Activated CD4-positive, alpha-beta memory T cell treated with anti-CD3 and anti-CD28 coated beads for 36 hours (primary cell): Measurements from ENCODE around the gene CD274. TPM values are rescaled to one million over a fixed set of nuclear protein-coding genes. Genes with fewer than 3 reads are reported as not detected.
"Not testable (repeated sequence)": the region's sequence is repeated elsewhere in the genome, so short reads cannot be mapped to it uniquely, and the experiment has no call there.

Experiments used
- CTCF ChIA-PET: fragments of 350-600 bp; sonication (Branson Sonifier 250); formaldehyde crosslinking; loops from one replicate; lab custom pipeline; 2021; ENCODE audit warnings: antibody characterized with exemption, inconsistent platforms; lab: Charles Lee
- POLR2A ChIA-PET: fragments of 350-600 bp; sonication (Branson Sonifier 250); formaldehyde crosslinking; loops from one replicate; lab custom pipeline; 2021; ENCODE audit warnings: antibody characterized with exemption; lab: Charles Lee
- DNase-seq: peaks from one replicate; pipeline ENCODE4 v3.0.0-alpha.2; 2020
- H3K27ac Mint-ChIP-seq: one replicate; pipeline ENCODE4 v1.8.0; 2021; ENCODE audit warnings: mixed read lengths
- H3K27me3 Mint-ChIP-seq: one replicate; pipeline ENCODE4 v1.8.0; 2021; ENCODE audit warnings: mixed read lengths
- H3K36me3 Mint-ChIP-seq: one replicate; pipeline ENCODE4 v1.8.0; 2021; ENCODE audit warnings: mixed read lengths
- H3K4me1 Mint-ChIP-seq: one replicate; pipeline ENCODE4 v1.8.0; 2021; ENCODE audit warnings: low read depth, mixed read lengths
- H3K4me3 Mint-ChIP-seq: one replicate; pipeline ENCODE4 v1.8.0; 2021; ENCODE audit warnings: mild to moderate bottlenecking, mixed read lengths
- H3K9me3 Mint-ChIP-seq: one replicate; pipeline ENCODE4 v1.8.0; 2021; ENCODE audit warnings: mixed read lengths
- intact Hi-C: fragments of 100-400 bp; cut with micrococcal nuclease; formaldehyde crosslinking; loops from one replicate; pipeline ENCODE4 v1.15.1; 2023
- total RNA-seq, 2 experiments: library from RNA; stranded (reverse); gene quantifications; one replicate each; pipeline ENCODE4 v1.2.3, GENCODE V29; 2021

CD274 gene
- total RNA-seq, 2 experiments from 2014 or later: 28.3 to 32.4 TPM

- peak; percentile 80 for DNase-seq
- peaks cover 62% of the 10 kb centered on the region for H3K4me1 Mint-ChIP-seq
- H3K36me3 Mint-ChIP-seq: peaks cover 29% of the 10 kb centered on the region
- ChIA-PET POLR2A (interaction anchor here (0.8 to 5.4 kb wide), 14 partner anchors 8 to 454 kb away, joined by 3 to 57 read pairs (median 6); partner anchors contain the start of genes CD274, JAK2, PDCD1LG2 and RIC1), CTCF (interaction anchor here (1.0 to 6.6 kb wide), 7 partner anchors 10 to 252 kb away, joined by 3 to 64 read pairs (median 4); partner anchors contain the start of gene CD274)
- peak overlapping the region; percentile 97 for H3K4me3 Mint-ChIP-seq
- peak overlapping the region; percentile 98 for H3K27ac Mint-ChIP-seq
- no peaks in the 10 kb centered on the region for H3K27me3 Mint-ChIP-seq
- peaks cover 2% of the 10 kb centered on the region for H3K9me3 Mint-ChIP-seq
- intact Hi-C loops: loop anchor here (1.0 to 10.0 kb wide), 9 partner anchors 61 to 1911 kb away; partner anchors contain the start of genes AK3, CDC37L1, JAK2 and RFX3
These were observed 11.8 kb upstream of the CD274 start for GRCh38 chr9:5438301-5439162.

- peaks cover 2% of the 10 kb centered on the region for H3K9me3 Mint-ChIP-seq
- no peak for DNase-seq
- ChIA-PET CTCF (interaction anchor here (1.0 to 6.6 kb wide), 6 partner anchors 9 to 456 kb away, joined by 3 to 64 read pairs (median 5); partner anchors contain the start of genes CD274 and JAK2), POLR2A (interaction anchor here (5.4 kb wide), 1 partner anchor 9 kb away, joined by 57 read pairs; the partner anchor contains the start of gene CD274)
- intact Hi-C loops: no loop called here
- peak overlapping the region; percentile 98 for H3K27ac Mint-ChIP-seq
- H3K4me3 Mint-ChIP-seq: no peak overlapping the region
- H3K36me3 Mint-ChIP-seq: peaks cover 20% of the 10 kb centered on the region
- H3K27me3 Mint-ChIP-seq: no peaks in the 10 kb centered on the region
- H3K4me1 Mint-ChIP-seq: peaks cover 64% of the 10 kb centered on the region
These were observed 9.9 kb upstream of the CD274 start for GRCh38 chr9:5440426-5440825.

GRCh38 chr9:5441043-5441442 lies 9.3 kb upstream of the CD274 start:
- Mint-ChIP-seq H3K27me3 (no peaks in the 10 kb centered on the region), H3K4me3 (no peak overlapping the region), H3K36me3 (peaks cover 14% of the 10 kb centered on the region), H3K9me3 (peaks cover 2% of the 10 kb centered on the region), H3K4me1 (peaks cover 57% of the 10 kb centered on the region), H3K27ac (no peak overlapping the region)
- ChIA-PET POLR2A (interaction anchor here (5.4 kb wide), 1 partner anchor 9 kb away, joined by 57 read pairs; the partner anchor contains the start of gene CD274), CTCF (interaction anchor here (1.0 to 6.6 kb wide), 6 partner anchors 8 to 456 kb away, joined by 3 to 64 read pairs (median 5); partner anchors contain the start of genes CD274 and JAK2)
- no peak for DNase-seq
- intact Hi-C loops: no loop called here

GRCh38 chr9:5442400-5443011 lies 7.8 kb upstream of the CD274 start:
- DNase-seq: peak; percentile 46
- H3K4me1 Mint-ChIP-seq: peaks cover 58% of the 10 kb centered on the region

GRCh38 chr9:5443850-5444249 lies 6.5 kb upstream of the CD274 start:
- intact Hi-C loops: no loop called here

More at GRCh38 chr9:5442400-5443011, 7.8 kb upstream of the CD274 start:
- intact Hi-C loops: loop anchor here (1.0 kb wide), 1 partner anchor 256 kb away; no protein-coding TSS in a partner anchor
- H3K9me3 Mint-ChIP-seq: peaks cover 2% of the 10 kb centered on the region
- no peaks in the 10 kb centered on the region for H3K27me3 Mint-ChIP-seq
- peak overlapping the region; percentile 45 for H3K27ac Mint-ChIP-seq
- no peaks in the 10 kb centered on the region for H3K36me3 Mint-ChIP-seq
- H3K4me3 Mint-ChIP-seq: no peak overlapping the region
- CTCF ChIA-PET: interaction anchor here (0.6 to 6.6 kb wide), 10 partner anchors 6 to 687 kb away, joined by 3 to 64 read pairs (median 7); partner anchors contain the start of genes CD274 and INSL6
- POLR2A ChIA-PET: interaction anchor here (1.4 kb wide), 1 partner anchor 145 kb away, joined by 5 read pairs; no protein-coding TSS in a partner anchor

GRCh38 chr9:5445096-5445495 lies 5.2 kb upstream of the CD274 start:
- Mint-ChIP-seq H3K27ac (peak overlapping the region; percentile 7), H3K4me1 (peaks cover 61% of the 10 kb centered on the region)
- H3K9me3 Mint-ChIP-seq, CTCF ChIA-PET, DNase-seq, POLR2A ChIA-PET, H3K36me3 Mint-ChIP-seq, H3K4me3 Mint-ChIP-seq, intact Hi-C loops, H3K27me3 Mint-ChIP-seq: not testable (repeated sequence)

More at GRCh38 chr9:5443850-5444249, 6.5 kb upstream of the CD274 start:
- DNase-seq: no peak
- Mint-ChIP-seq H3K27me3 (no peaks in the 10 kb centered on the region), H3K9me3 (peaks cover 2% of the 10 kb centered on the region), H3K4me1 (peaks cover 64% of the 10 kb centered on the region), H3K4me3 (no peak overlapping the region), H3K36me3 (no peaks in the 10 kb centered on the region), H3K27ac (no peak overlapping the region)
- ChIA-PET CTCF (interaction anchor here (0.7 to 6.1 kb wide), 9 partner anchors 19 to 684 kb away, joined by 3 to 61 read pairs (median 5); partner anchors contain the start of genes INSL6 and JAK2), POLR2A (interaction anchor here (1.4 kb wide), 1 partner anchor 143 kb away, joined by 5 read pairs; no protein-coding TSS in a partner anchor)

- Mint-ChIP-seq H3K27ac (no peak overlapping the region), H3K36me3 (no peaks in the 10 kb centered on the region), H3K4me3 (no peak overlapping the region), H3K27me3 (no peaks in the 10 kb centered on the region), H3K9me3 (no peaks in the 10 kb centered on the region), H3K4me1 (peaks cover 53% of the 10 kb centered on the region)
- POLR2A ChIA-PET: interaction anchor here (2.1 kb wide), 1 partner anchor 9 kb away, joined by 9 read pairs; the partner anchor contains the start of gene PLGRKT
- CTCF ChIA-PET: interaction anchor here (2.0 kb wide), 1 partner anchor 144 kb away, joined by 9 read pairs; no protein-coding TSS in a partner anchor
- DNase-seq: no peak
- intact Hi-C loops: no loop called here
These were observed 4.5 kb upstream of the CD274 start for GRCh38 chr9:5445886-5446285.

- H3K27me3 Mint-ChIP-seq: no peaks in the 10 kb centered on the region
- intact Hi-C loops: loop anchor here (1.0 kb wide), 1 partner anchor 9 kb away; the partner anchor contains the start of gene PLGRKT
- H3K4me1 Mint-ChIP-seq: peaks cover 48% of the 10 kb centered on the region
- POLR2A ChIA-PET: interaction anchor here (2.1 kb wide), 1 partner anchor 9 kb away, joined by 9 read pairs; the partner anchor contains the start of gene PLGRKT
- peak overlapping the region; percentile 27 for H3K4me3 Mint-ChIP-seq
- CTCF ChIA-PET: interaction anchor here (2.0 to 4.6 kb wide), 3 partner anchors 7 to 154 kb away, joined by 9 to 64 read pairs (median 25); partner anchors contain the start of gene PLGRKT
- no peaks in the 10 kb centered on the region for H3K9me3 Mint-ChIP-seq
- DNase-seq: no peak
- H3K36me3 Mint-ChIP-seq: peaks cover 3% of the 10 kb centered on the region
- peak overlapping the region; percentile 63 for H3K27ac Mint-ChIP-seq
These were observed 3.7 kb upstream of the CD274 start for GRCh38 chr9:5446451-5447236.

GRCh38 chr9:5447337-5447736 lies 3.0 kb upstream of the CD274 start:
- Mint-ChIP-seq H3K9me3 (no peaks in the 10 kb centered on the region), H3K4me1 (peaks cover 47% of the 10 kb centered on the region), H3K36me3 (peaks cover 7% of the 10 kb centered on the region), H3K27ac (peak overlapping the region; percentile 63), H3K27me3 (no peaks in the 10 kb centered on the region), H3K4me3 (peak overlapping the region; percentile 27)
- intact Hi-C loops: loop anchor here (1.0 kb wide), 1 partner anchor 10 kb away; the partner anchor contains the start of gene PLGRKT
- DNase-seq: no peak
- POLR2A ChIA-PET: interaction anchor here (2.1 kb wide), 1 partner anchor 10 kb away, joined by 9 read pairs; the partner anchor contains the start of gene PLGRKT
- CTCF ChIA-PET: interaction anchor here (2.0 to 4.6 kb wide), 3 partner anchors 8 to 153 kb away, joined by 9 to 64 read pairs (median 25); partner anchors contain the start of gene PLGRKT

- Mint-ChIP-seq H3K4me3 (no peak overlapping the region), H3K27me3 (no peaks in the 10 kb centered on the region), H3K9me3 (no peaks in the 10 kb centered on the region), H3K36me3 (peaks cover 12% of the 10 kb centered on the region), H3K27ac (peak overlapping the region; percentile 63), H3K4me1 (peaks cover 47% of the 10 kb centered on the region)
- intact Hi-C loops: no loop called here
- ChIA-PET POLR2A (interaction anchor here (1.5 to 3.5 kb wide), 2 partner anchors 9 to 16 kb away, joined by 4 to 57 read pairs; partner anchors contain the start of gene PLGRKT), CTCF (interaction anchor here (4.5 to 4.6 kb wide), 2 partner anchors 8 to 152 kb away, joined by 25 to 64 read pairs; partner anchors contain the start of gene PLGRKT)
- DNase-seq: no peak
These were observed 2.3 kb upstream of the CD274 start for GRCh38 chr9:5448016-5448415.
